Adrenal gland (tissue), 12 donors: ENCODE measurements around the gene RAPGEF4. TPM values are rescaled to one million over a fixed set of nuclear protein-coding genes. Genes with fewer than 3 reads are reported as not detected.

Source experiments
- DNase-seq, 7 donors: peaks; one replicate each; pipeline ENCODE4 v3.0.0-alpha.2; 2019 to 2020
- H3K27ac ChIP-seq, 5 donors: fragments of 200-600 bp; sonication (generic) in 4 of 5; 1 replicate in 3 of 5; 2 replicates in 2 of 5; pipeline versions ENCODE4 v1.5.1 to v1.8.0; 2016 to 2020; ENCODE audit warnings: mild to moderate bottlenecking in 1 of 5
- H3K27me3 ChIP-seq: fragments of 200-600 bp; 2 replicates; pipeline ENCODE4 v1.8.0; 2021
- H3K36me3 ChIP-seq, 2 donors: fragments of 200-600 bp; replicated peaks in 1 of 2; 1 replicate in 1 of 2; 2 replicates in 1 of 2; pipeline versions ENCODE4 v1.5.1 to v1.8.0; 2018 to 2022
- H3K4me1 ChIP-seq, 2 donors: fragments of 200-600 bp; replicated peaks in 1 of 2; 1 replicate in 1 of 2; 2 replicates in 1 of 2; pipeline versions ENCODE4 v1.5.1 to v1.8.0; 2018 to 2021
- H3K4me3 ChIP-seq, 4 donors: fragments of 200-600 bp; sonication (generic) in 3 of 4; one replicate each; pipeline ENCODE4 v1.5.1; 2016 to 2018
- H3K9me3 ChIP-seq, 3 donors: fragments of 200-600 bp; sonication (generic) in 1 of 3; replicated peaks in 1 of 3; 1 replicate in 2 of 3; 2 replicates in 1 of 3; pipeline versions ENCODE4 v1.5.1 to v1.8.0; 2016 to 2021
- CTCF ChIP-seq, 6 experiments: fragments of 450-650 bp in 4 of 6; fragments of 200-600 bp in 2 of 6; sonication (generic) in 1 of 6; IDR thresholded peaks; 1 replicate in 5 of 6; 2 replicates in 1 of 6; pipeline versions ENCODE4 v1.5.1 to v1.8.0; 2016 to 2021; ENCODE audit warnings: antibody characterized with exemption in 6 of 6, mild to moderate bottlenecking in 2 of 6, moderate library complexity in 1 of 6
- POLR2A ChIP-seq, 2 donors: fragments of 450-650 bp; IDR thresholded peaks; one replicate each; pipeline ENCODE4 v1.6.1; 2017; ENCODE audit warnings: antibody characterized with exemption in 2 of 2, mild to moderate bottlenecking in 2 of 2, moderate library complexity in 1 of 2
- WGBS, 4 donors: extraction: QIAGEN DNeasy Blood & Tissue Kit in 2 of 4; methylation state at CpG; one replicate each; pipeline versions ENCODE4 v1.1.5 to v1.1.7; 2013 to 2017; 5-methylcytosine and 5-hydroxymethylcytosine counted together
- intact Hi-C, 2 donors: fragments of 100-400 bp; cut with DNase I; formaldehyde crosslinking; loops; one replicate each; pipeline versions ENCODE4 v1.14.1 to v1.15.0; 2022 to 2023
- polyA plus RNA-seq, 3 donors: library from polyadenylated mRNA; stranded (reverse); fragments of 200-250 nt in 2 of 3; fragments of 350-450 nt in 1 of 3; fragmentation: Illumina TruSeq in 1 of 3; extraction: RNeasy Lipid Tissue Mini Kit (QIAGEN cat#74804) in 1 of 3; gene quantifications; one replicate each; pipeline ENCODE4 v1.2.3, GENCODE V29; 2013 to 2014
- total RNA-seq, 9 donors: library from RNA; depleted of rRNA in 4 of 9; stranded (reverse); fragments of >200 nt in 4 of 9; fragments of 120-200 nt in 1 of 9; fragmentation: NEBNext Ultra II Directional in 1 of 9; extraction: Animal tissue kit (Norgen Biotek cat#: 25700) in 1 of 9; gene quantifications; one replicate each; pipeline versions ENCODE4 v1.1.0 to v1.2.4, GENCODE V29; 2013 to 2023
- donor health status: healthy with polysubstance abuse.
- donor health status: Bipolar disorder and iron deficiency.
- donor health status: DM: yes; HTN: yes; CAD: no.
- donor health status: DM: no; HTN: no; CAD: no.
- donor health status: DM: no; HTN: no; CAD: no.
- donor health status: DM: yes; HTN: yes; CAD: no.

RAPGEF4 gene
- total and polyA plus RNA-seq, 12 donors: 24.8 to 288 (median 101) TPM

- TF ChIP-seq POLR2A (IDR thresholded peaks at IDR 0.05) (no peak), CTCF (IDR thresholded peaks at IDR 0.05) (no peak)
- no peak for DNase-seq
- Histone ChIP-seq H3K4me1 (no peaks in the 10 kb centered on the region), H3K9me3 (no peaks in the 10 kb centered on the region), H3K27ac (no peak overlapping the region), H3K4me3 (no peak overlapping the region), H3K27me3 (peaks cover 4% of the 10 kb centered on the region), H3K36me3 (no peaks in the 10 kb centered on the region)
- intact Hi-C loops: no loop called here
- WGBS, 4 donors: 32 to 44% (median 39%) methylated on average over 2 of the region's 2 CpGs
These were observed 15.9 kb downstream of the RAPGEF4 start for GRCh38 chr2:172751564-172751963.

- Histone ChIP-seq H3K27ac (no peak overlapping the region), H3K36me3 (no peaks in the 10 kb centered on the region), H3K4me3 (no peak overlapping the region), H3K27me3 (peaks cover 4% of the 10 kb centered on the region), H3K4me1 (no peaks in the 10 kb centered on the region), H3K9me3 (no peaks in the 10 kb centered on the region)
- no peak for TF ChIP-seq POLR2A (IDR thresholded peaks at IDR 0.05)
- no peak for TF ChIP-seq CTCF (IDR thresholded peaks at IDR 0.05)
- no peak for DNase-seq
- intact Hi-C loops: no loop called here
- 72 to 77% (median 75%) methylated on average over 3 of the region's 3 CpGs for WGBS, 4 donors
These were observed 18.0 kb downstream of the RAPGEF4 start for GRCh38 chr2:172753610-172754009.

GRCh38 chr2:172759441-172759840 is 23.8 kb downstream of the RAPGEF4 start:
- Histone ChIP-seq H3K9me3 (peaks cover 0 to 7% (median 0%) of the 10 kb centered on the region in 3 donors), H3K4me1 (no peaks in the 10 kb centered on the region), H3K36me3 (no peaks in the 10 kb centered on the region), H3K4me3 (no peak overlapping the region), H3K27me3 (peaks cover 4% of the 10 kb centered on the region), H3K27ac (no peak overlapping the region)
- intact Hi-C loops: no loop called here
- TF ChIP-seq POLR2A (IDR thresholded peaks at IDR 0.05): no peak
- no peak for TF ChIP-seq CTCF (IDR thresholded peaks at IDR 0.05)
- WGBS, 4 donors: 84 to 95% (median 91%) methylated on average over 2 of the region's 2 CpGs
- no peak for DNase-seq

- H3K9me3 ChIP-seq: peaks cover 0 to 7% (median 0%) of the 10 kb centered on the region in 3 donors
- H3K4me3 ChIP-seq: no peak overlapping the region
- intact Hi-C loops: no loop called here
- no peaks in the 10 kb centered on the region for H3K4me1 ChIP-seq
- TF ChIP-seq POLR2A (IDR thresholded peaks at IDR 0.05) (no peak), CTCF (IDR thresholded peaks at IDR 0.05) (no peak)
- WGBS, 4 donors: 93 to 98% (median 97%) methylated on average over 4 of the region's 4 CpGs
- no peak for DNase-seq
- H3K36me3 ChIP-seq: no peaks in the 10 kb centered on the region
- no peak overlapping the region for H3K27ac ChIP-seq
- H3K27me3 ChIP-seq: peaks cover 3% of the 10 kb centered on the region
These were observed 25.7 kb downstream of the RAPGEF4 start for GRCh38 chr2:172761306-172761705.
